HK-2 (cell line): ENCODE measurements around the gene KLHL13.
A peak's percentile ranks its signal among the peaks of the same experiment; 100 is the strongest.
"Not testable (repeated sequence)": the region's sequence is repeated elsewhere in the genome, so short reads cannot be mapped to it uniquely, and the experiment has no call there.

ENCODE experiments used
- DNase-seq: peaks from one replicate; pipeline ENCODE4 v3.0.0-alpha.2; 2018; ENCODE audit not compliant: unreplicated experiment

Gene KLHL13, protein sequence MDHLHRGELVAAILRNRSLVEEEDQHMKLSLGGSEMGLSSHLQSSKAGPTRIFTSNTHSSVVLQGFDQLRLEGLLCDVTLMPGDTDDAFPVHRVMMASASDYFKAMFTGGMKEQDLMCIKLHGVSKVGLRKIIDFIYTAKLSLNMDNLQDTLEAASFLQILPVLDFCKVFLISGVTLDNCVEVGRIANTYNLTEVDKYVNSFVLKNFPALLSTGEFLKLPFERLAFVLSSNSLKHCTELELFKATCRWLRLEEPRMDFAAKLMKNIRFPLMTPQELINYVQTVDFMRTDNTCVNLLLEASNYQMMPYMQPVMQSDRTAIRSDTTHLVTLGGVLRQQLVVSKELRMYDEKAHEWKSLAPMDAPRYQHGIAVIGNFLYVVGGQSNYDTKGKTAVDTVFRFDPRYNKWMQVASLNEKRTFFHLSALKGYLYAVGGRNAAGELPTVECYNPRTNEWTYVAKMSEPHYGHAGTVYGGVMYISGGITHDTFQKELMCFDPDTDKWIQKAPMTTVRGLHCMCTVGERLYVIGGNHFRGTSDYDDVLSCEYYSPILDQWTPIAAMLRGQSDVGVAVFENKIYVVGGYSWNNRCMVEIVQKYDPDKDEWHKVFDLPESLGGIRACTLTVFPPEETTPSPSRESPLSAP

DNA sequence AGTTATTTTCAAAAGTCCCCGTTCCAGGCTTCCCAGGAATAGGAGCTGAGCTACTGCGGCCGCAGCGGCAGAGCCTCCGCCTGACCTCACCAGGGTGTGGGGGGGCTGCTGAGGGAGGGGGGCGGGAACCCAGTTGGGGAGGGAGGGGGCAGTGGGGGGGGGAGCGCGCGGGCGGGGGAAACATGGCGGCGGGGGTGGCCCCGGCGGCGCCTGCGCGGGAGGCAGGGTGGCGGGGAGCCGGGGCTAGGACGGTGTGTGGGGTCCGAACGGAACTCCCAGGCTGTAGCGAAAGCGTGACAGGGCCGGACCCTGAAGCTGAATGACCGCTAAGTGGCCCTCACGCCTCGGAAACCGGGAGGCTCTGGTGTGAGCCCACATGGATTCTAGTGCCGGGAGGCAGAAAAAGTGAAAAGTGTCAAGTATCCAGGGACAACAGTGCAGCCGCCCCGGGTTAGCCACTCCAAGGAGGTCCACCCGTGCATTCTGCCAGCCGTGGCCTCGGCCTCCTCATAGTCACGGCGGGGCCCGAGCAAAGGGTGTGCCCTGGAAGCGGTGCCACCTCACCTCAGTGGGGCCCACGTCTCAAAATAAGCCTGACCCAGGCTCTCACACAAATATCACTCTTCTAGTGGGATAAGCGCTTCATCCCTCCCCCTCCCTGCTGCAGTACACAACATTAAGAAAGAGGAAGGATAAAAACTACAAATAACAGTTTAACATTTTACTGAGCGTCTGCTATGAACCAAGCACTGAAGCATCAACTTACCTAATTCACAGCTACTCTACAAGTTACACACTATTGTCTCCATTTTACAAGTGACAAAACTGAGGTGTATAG, at the start of gene KLHL13:
Gene KLHL13 (minus strand): TSS at position 98 of the 838 bp plus-strand sequence. CDS start 88,337 bp downstream, outside the sequence.
- peak; percentile 64 for DNase-seq

DNA sequence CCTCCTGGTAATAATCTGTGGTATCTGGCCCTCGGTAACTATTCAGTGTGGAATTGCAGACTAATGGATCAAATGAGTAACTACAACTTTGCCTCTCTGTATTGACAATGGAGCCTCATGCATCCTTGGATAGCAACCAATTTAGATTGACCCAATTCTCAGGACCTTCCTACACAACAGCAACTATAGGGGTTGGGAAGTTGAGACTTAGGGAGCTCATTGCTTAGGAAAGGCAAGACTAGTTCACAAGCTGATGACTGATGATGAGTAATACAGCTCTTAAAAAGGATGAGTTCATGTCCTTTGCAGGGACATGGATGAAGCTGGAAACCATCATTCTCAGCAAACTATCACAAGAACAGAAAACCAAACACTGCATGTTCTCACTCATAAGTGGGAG, 47.5 kb upstream of the KLHL13 start:
- DNase-seq: no peak

DNA sequence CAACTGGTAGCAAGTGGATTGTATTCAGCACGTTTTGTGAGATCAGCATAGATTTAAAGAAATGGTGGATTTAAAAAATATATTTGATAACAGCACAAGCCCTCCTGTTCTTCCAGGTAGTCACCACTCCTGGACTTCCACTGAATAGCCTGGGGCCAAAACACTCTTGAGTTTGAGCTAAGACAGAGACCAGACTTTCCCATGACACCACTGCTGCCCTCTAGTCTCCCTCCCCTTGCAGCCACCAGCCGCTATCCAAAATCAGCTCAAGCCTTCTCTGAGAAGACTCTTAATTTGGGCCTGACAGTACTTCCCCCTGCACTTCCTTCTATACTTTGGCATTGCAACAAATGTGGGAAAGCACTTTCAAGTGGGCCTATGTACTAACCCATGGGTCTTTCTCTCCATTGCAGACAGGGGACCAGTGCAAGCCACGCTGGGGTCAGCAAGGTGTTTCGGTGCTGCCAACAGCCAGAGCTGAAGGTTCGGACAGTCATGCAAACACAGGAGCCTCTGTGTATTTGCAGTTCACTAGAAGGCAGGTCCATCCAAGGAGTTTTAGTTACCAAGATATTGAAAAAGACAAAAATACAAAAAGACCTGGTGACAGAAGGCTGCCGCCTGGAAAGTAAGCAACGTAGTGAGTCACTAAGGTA, 40.5 kb upstream of the KLHL13 start:
- DNase-seq: no peak

DNA sequence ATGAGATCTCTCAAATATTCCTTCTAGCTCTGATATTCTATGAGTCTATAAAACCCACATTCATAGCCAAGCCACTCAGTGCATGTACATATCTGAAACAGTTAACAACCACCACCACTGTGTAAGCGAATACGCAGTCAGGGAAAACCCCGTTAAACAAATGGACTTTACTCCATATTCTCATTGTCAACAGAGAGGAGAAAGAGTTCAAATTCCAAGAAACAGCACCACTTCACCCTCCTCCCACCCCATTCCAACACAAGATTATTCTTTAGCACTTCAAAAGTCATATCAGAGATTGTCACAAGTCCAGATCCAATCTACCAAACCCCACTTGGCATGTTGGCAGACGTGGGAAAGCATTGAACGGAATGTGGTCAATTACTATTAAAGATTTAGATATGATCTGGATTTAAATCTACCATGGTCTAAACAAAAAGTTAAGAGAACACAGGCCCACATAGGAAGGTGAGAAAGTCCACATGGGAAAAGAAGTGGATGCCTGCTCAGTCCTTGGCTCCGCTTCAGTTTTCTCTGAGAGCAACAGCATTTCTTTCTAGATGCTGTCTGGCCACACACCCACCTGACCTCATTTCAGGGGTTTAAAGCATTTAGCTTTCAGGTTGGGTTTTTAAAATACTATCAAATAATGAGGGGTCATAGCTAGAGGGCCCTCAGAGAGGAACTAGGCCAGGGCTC, 39.8 kb upstream of the KLHL13 start:
- DNase-seq: no peak

DNA sequence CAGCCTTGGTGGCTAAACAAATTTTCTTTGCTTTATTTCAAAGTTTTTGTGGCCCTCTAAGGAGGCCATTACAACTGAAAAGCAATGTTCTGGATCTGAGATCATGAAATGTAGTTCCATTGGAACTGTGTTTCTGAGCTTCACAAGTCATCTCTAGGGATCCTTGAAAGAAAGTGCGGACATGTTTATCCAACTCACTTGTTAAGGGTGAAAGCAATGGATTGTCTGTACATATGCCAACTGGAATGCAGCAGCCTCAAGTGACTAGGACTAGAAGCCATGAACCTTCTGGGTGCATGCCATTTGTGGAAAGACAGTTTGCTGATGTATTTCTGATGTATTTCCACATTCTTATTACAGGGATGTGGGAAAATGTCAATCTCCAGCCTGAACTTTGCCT, 36.7 kb upstream of the KLHL13 start:
- DNase-seq: no peak

DNA sequence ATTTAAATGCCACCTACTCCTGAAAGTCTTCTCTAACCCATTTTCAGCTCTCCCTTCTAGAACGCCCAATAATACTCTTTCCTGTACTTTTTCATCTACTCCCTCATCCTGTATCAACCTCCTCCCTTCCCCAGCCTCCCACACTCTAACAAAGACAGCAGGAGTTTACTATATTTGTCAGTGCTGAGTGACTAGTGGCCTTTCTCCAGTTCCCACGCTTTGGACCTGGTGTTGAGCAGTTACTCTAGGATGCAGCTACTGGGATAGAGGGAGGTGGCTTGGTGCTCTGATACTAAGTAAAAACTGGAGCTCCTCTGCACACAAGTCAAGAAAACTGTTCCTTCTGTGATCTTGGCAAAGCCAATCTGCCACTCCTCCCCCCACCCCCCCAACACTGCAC, 36.1 kb upstream of the KLHL13 start:
- DNase-seq: no peak

DNA sequence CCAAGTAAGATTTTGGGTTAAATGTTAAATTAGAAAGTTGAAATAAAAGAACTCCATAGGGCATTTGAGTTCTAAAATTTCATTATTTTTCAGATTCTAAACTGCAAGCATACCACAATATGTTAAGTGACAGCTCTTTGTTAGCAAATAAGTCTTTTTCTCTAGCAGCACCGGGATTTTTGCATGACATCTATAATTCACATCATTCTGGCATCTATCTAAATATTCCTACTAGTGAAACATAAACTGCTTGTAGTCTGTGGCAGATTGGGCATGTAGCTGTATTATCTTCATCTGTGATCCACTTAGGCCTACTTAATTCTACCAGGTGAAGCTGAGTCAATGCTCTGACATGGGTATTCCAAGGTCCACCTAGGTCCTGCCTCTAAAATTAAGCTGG, 32.1 kb upstream of the KLHL13 start:
- DNase-seq: no peak

DNA sequence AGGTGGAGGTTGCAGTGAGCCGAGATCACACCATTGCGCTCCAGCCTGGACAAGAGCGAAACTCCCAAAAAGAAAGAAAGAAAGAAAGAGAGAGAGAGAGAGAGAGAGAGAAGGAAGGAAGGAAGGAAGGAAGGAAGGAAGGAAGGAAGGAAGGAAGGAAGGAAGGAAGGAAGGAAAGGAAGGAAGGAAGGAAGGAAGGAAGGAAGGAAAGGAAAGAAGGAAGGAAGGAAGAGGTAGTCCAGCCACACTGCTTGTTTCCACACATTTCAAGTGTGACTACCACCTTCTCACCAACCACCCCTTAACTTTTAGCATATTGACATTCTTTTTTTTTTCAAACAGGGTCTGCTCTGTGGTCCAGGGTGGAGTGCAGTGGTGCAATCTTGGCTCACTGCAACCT, 31.2 kb upstream of the KLHL13 start:
- DNase-seq: not testable (repeated sequence)

DNA sequence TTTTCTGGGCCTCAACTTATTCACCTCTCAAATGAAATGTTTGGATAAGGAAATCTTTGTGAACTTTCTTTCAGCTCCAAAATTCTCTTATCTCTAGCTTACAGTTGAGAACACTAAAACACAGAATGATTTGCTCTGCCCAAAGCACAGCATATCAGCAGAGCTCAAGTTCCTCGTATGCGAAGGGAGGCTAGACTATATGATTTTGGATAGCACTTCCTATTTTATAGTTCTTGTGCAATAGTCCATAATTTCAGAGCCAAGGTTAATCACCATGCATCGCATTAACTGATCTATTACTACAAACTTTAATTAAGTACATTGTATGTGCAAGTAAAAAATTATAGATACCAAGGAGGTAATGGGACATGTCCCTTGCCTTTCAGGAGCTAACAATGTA, 27.0 kb upstream of the KLHL13 start:
- DNase-seq: no peak

DNA sequence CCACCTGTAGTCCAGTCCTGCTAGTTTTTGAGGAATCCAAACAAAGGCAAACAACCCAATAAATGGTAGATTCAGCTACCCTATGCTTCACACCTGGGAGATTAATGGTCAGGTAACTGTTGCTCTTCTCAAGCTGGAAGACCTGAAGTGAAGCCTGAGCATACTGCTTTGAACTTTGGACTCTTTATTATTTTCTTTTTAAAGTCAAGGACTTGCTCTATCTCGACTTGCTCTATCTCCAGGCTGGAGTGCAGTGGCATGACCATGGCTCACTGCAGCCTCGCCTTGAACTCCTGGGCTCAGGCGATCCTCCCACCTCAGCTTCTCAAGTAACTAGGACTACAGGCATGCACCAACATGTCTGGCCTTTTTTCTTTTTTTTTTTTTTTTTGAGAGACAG, 14.7 kb upstream of the KLHL13 start:
- no peak for DNase-seq

DNA sequence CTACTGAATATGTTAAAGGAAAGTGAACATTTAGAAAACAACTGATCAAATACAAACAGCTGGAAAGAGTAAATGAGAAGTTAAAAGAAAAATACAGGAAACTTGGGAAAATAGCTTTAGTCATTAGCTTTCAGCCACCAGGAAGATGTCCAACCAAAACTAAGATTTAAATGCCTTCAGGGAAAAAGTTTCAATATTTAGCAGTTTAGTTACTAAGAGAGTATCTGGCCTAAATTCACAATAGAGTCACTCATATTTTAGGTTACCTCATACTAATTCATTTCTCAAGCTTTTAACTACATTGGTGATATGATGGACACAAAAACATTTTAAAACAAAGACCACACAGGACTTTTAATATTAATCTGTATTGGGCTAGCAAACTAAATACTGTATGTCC, 13.1 kb upstream of the KLHL13 start:
- DNase-seq: no peak

DNA sequence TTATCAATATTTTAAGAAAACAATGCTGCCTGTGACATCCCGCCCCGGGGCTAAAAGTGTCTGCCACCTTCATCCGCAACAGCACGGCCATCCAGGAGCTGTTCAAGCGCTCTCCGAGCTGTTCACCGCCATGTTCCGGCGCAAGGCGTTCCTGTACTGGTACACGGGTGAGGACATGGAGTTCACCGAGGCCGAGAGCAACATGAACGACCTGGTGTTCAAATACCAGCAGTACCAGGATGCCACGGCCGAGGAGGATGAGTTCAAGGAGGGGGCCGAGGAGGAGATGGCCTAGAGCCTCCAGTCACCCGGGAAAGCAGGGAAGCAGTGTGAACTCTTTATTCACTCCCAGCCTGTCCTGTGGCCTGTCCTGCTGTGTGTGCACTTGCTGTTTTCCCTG, 12.1 kb upstream of the KLHL13 start:
- DNase-seq: no peak

DNA sequence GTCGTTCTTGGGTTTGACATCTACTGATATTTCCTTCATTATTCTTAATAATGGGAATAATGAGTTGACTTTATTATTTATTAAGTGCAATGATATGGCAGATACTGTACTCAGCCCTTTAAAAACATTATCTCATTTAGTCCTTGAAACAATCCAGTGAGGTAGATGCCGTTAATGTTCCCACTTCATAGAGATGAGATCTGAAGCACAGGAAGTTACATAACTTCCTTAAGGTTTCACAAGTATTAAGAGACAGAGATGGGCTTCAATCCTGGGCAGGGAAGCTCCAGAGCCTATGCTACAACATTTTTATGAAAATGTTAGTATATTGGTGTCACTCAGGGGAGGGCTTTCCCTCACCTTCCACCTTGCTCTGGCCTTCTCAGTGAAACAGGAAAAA, 9.7 kb upstream of the KLHL13 start:
- DNase-seq: no peak

DNA sequence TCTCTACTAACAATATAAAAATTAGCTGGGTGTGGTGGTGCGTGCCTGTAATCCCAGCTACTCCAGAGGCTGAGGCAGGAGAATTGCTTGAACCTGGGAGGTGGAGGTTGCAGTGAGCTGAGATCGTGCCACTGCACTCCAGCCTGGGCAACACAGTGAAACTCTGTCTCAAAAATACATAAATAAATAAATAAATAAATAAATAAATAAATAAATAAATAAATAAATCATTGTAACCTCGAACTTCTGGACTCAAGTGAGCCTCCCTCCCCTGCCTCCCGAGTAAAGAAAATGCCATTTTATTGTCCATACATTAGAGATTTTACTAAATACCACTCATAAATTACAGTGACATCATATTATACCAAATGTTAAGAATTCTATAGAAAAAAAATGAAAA, 7.6 kb upstream of the KLHL13 start:
- not testable (repeated sequence) for DNase-seq

DNA sequence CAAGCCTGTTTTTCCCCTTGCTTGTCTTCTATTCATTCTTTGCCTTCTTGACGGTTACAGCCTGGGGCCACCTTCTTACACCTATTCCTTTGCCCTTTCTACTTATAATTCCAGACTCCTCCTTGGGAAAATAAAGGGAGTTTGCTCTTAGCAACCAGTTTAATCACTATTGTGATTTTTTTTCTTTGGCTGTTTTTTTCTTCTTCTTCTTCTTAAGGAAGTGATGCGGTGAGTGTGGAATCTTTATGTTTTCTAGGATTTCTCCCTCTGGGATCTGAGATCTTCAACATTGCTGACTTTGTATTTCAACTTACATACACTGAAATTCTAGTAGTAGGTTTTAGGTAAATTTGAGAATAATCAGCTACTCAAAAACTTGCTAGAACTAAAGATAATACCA, 1.1 kb upstream of the KLHL13 start:
- DNase-seq: no peak

DNA sequence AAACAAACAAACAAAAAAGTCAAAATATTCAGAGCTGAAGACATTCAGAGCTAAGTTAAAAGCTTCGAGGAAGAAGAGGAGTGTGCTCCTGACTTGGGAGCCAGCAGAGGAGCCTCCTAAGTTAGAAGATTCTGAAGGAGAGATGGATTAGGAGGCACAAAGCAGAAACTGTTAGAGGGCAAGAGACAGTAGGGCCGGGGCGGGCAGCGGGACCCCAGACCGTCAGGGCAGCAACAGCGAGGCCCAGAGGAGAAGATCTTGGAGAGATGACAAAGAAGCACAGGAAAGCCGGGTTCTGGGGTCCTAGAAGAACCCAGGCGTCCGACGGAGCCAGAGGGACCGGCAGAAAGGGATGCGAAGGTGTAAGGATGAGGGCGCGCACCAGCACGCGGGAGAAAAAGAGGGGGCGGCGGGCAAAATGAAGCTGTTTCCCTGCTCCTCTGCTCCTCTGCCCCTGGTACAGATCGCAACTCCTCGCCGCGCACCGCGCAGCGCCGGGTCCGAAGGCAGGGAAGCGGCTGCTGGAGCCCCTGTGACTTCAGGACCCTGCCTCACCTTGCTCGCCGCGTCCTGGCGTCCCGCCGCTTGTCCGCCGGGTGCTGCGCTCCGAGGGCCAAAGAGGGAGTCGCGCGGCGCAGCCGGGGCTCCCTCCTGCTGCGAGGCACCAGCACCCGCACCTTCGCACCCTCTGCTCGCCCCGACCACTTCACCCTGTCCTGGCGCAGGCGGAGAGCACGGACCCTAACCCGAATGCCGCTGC, 477 bp downstream of the KLHL13 start:
- DNase-seq: no peak

DNA sequence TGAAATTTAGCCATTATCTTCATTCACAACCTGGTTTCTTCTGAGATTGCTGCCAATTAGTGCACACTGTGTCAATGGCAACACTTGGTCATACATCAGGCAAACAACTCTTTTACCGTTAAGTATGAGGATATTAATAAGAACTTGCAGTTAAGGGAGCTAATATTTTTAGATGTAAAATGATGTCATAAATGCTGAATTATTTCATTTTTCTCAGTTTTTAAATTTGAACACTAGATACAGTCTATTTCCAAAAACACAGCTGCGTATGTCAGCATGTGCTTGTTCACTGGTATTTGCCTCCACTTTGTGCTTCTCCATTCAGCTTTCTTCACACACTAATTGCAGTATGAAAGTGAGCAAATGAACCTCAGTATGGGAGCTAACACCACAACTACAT, 1.6 kb downstream of the KLHL13 start:
- no peak for DNase-seq

DNA sequence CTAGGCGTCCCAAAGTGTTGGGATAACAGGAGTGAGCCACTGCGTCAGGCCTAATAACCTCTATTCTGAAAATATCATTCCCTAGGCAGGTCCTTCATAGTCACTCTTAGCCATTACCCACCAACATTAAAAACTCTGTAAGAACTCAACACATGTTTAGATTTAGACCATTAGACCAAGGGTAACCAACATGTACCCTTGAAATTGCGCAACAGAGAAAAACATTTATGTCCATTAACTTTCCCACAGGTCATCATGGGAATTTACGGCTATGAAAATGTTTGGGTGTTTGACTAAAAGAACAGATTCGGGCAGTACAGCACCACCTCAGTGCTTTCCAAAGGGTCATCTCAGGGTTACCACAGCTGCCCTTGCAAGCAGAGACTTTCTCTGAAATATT, 7.5 kb downstream of the KLHL13 start:
- DNase-seq: no peak

DNA sequence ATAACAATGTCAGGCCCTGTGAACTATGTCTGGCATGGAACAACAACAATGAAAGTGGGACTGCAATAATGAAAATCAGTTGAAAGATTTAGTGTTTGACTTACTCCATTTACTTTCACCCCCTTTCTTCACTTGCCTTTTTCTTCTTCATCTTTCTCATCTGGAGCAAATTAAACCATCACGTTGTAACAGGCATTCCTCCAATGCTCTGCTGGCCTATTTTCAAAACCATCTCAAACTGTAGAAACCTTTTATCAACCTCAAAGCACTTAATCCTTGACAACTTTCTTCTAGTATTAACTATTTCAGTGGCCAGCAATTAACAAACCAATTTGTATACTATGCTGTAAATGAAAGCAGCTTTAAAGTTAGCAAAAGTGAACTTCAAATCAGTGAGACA, 8.3 kb downstream of the KLHL13 start:
- no peak for DNase-seq

DNA sequence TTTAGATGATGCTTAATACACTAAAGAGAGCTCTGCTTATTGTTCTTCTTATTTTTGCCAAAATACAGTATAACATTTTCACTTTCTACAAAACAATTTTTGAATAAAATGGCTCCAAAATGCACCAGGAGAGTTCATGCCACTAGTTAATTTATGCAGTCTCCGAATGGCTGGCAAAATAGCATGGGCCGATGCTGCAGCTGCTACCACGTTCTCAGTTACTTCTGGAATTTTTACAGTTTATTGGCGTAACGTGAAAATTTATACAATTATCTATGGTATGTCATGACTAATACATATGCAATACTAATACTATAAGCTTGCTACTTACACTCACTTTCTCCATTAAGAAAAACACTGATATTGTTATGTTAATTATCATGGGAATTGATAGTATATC, 16.5 kb downstream of the KLHL13 start:
- no peak for DNase-seq

DNA sequence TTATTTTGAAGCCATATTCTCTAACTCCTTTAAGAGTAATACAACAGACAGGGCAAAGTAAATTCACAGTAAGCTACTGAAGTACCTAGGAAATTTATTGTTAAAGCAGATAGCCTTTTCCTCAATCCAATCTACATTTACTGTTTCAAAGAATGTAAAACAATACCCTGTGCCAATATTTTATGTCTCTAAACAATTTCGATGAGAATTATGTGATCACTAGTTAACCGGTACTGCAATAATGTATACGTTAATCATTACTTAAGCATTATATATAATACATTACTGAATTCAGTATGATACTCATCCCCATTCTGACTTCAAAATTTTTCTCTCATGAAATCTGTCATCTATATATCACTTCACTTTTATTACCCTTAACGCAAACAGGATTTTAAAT, 28.5 kb downstream of the KLHL13 start:
- no peak for DNase-seq
